H1 (cell line): ENCODE data around the gene CDH12. TPM values are rescaled to one million over a fixed set of nuclear protein-coding genes. Genes with fewer than 3 reads are reported as not detected.

ENCODE experiments used
- CTCF ChIA-PET: fragments of 300-600 bp; sonication (Branson Sonifier 250); formaldehyde crosslinking; loops from one replicate; lab custom pipeline; 2021; ENCODE audit not compliant: partially characterized antibody; lab: Charles Lee
- POLR2A ChIA-PET: fragments of 300-600 bp; sonication (Branson Sonifier 250); formaldehyde crosslinking; loops from one replicate; lab custom pipeline; 2021; ENCODE audit warnings: inconsistent platforms; ENCODE audit not compliant: partially characterized antibody; lab: Charles Lee
- DNase-seq, 2 experiments: peaks; one replicate each; pipeline versions ENCODE4 v3.0.0 to v3.0.0-alpha.2; 2010 to 2022; ENCODE audit warnings: low spot score in 2 of 2, low read depth in 1 of 2, mixed read lengths in 1 of 2
- FAIRE-seq: peaks from 2 replicates; lab custom pipeline; 2011; peaks lifted over from hg19 to GRCh38; lab: Jason Lieb, UNC
- H2AFZ ChIP-seq: 2 replicates; pipeline ENCODE4 v1.8.1; 2012; ENCODE audit warnings: low read length, inconsistent platforms
- H2AK5ac ChIP-seq: 2 replicates; pipeline ENCODE4 v1.6.1; 2013; ENCODE audit warnings: low read depth, low read length
- H2BK120ac ChIP-seq: replicated peaks from 2 replicates; pipeline ENCODE3; 2013; ENCODE audit warnings: low read depth, low read length, inconsistent platforms
- H2BK12ac ChIP-seq: 2 replicates; pipeline ENCODE4 v1.6.1; 2013; ENCODE audit warnings: low read depth, low read length
- H2BK15ac ChIP-seq: 2 replicates; pipeline ENCODE4 v1.6.1; 2013; ENCODE audit warnings: low read length
- H2BK20ac ChIP-seq: 2 replicates; pipeline ENCODE4 v1.6.1; 2013; ENCODE audit warnings: low read length
- H2BK5ac ChIP-seq: 2 replicates; pipeline ENCODE4 v1.6.1; 2013; ENCODE audit warnings: low read depth, low read length
- H3K14ac ChIP-seq: 2 replicates; pipeline ENCODE4 v1.6.1; 2013; ENCODE audit warnings: inconsistent platforms; ENCODE audit not compliant: insufficient read length
- H3K18ac ChIP-seq: 2 replicates; pipeline ENCODE4 v1.6.1; 2013; ENCODE audit warnings: low read length; ENCODE audit errors: extremely low read depth
- H3K23ac ChIP-seq: 2 replicates; pipeline ENCODE4 v1.6.1; 2013; ENCODE audit warnings: inconsistent platforms; ENCODE audit not compliant: insufficient read length
- H3K23me2 ChIP-seq: 2 replicates; pipeline ENCODE4 v1.6.1; 2013; ENCODE audit warnings: low read depth, low read length
- H3K27ac ChIP-seq: 2 replicates; pipeline ENCODE4 v1.6.1; 2011; ENCODE audit warnings: low read depth, low read length, inconsistent platforms
- H3K27me3 ChIP-seq, 4 experiments: replicated peaks in 1 of 4; 1 replicate in 1 of 4; 2 replicates in 3 of 4; pipeline versions ENCODE4 v1.6.1 to v1.8.1; 2011 to 2013; ENCODE audit warnings: low read length in 3 of 4, mild to moderate bottlenecking in 3 of 4, inconsistent platforms in 2 of 4, mixed read lengths in 2 of 4, moderate library complexity in 1 of 4; ENCODE audit not compliant: control insufficient read depth in 3 of 4, insufficient read depth in 3 of 4; ENCODE audit errors: extremely low read depth in 1 of 4
- H3K36me3 ChIP-seq, 4 experiments: 2 replicates each; pipeline versions ENCODE4 v1.6.1 to v1.8.1; 2011 to 2013; ENCODE audit warnings: mild to moderate bottlenecking in 4 of 4, low read length in 3 of 4, moderate library complexity in 2 of 4, control low read depth in 1 of 4, inconsistent platforms in 1 of 4; ENCODE audit not compliant: insufficient read depth in 4 of 4, control insufficient read depth in 2 of 4
- H3K4ac ChIP-seq: replicated peaks from 2 replicates; pipeline ENCODE3; 2013; ENCODE audit warnings: low read length, low read depth, mixed read lengths, inconsistent platforms; ENCODE audit not compliant: insufficient read length
- H3K4me1 ChIP-seq, 4 experiments: replicated peaks in 1 of 4; 1 replicate in 1 of 4; 2 replicates in 3 of 4; pipeline versions ENCODE4 v1.6.1 to v1.8.1; 2011 to 2013; ENCODE audit warnings: low read length in 3 of 4, inconsistent platforms in 2 of 4, mixed read lengths in 1 of 4; ENCODE audit not compliant: insufficient read depth in 4 of 4, control insufficient read depth in 3 of 4
- H3K4me2 ChIP-seq, 2 experiments: 2 replicates each; pipeline versions ENCODE4 v1.6.1 to v1.8.1; 2011 to 2013; ENCODE audit warnings: low read depth in 2 of 2, low read length in 2 of 2, control low read depth in 1 of 2, inconsistent platforms in 1 of 2, mild to moderate bottlenecking in 1 of 2; ENCODE audit not compliant: insufficient read depth in 1 of 2
- H3K4me3 ChIP-seq, 4 experiments: fragments of 200-600, 300-600 bp in 1 of 4; sonication (generic), shearing (Covaris generic), sonication (Bioruptor Twin) in 1 of 4; 2 replicates each; pipeline versions ENCODE4 v1.5.1 to v1.8.1; 2011 to 2016; ENCODE audit warnings: low read length in 4 of 4, low read depth in 3 of 4, control low read depth in 2 of 4, inconsistent platforms in 2 of 4, mild to moderate bottlenecking in 2 of 4, mixed read lengths in 1 of 4, moderate library complexity in 1 of 4; ENCODE audit not compliant: insufficient read depth in 2 of 4; ENCODE audit errors: extremely low read depth in 1 of 4
- H3K56ac ChIP-seq: replicated peaks from 2 replicates; pipeline ENCODE3; 2013; ENCODE audit warnings: low read depth, mild to moderate bottlenecking, mixed read lengths, low read length, inconsistent platforms; ENCODE audit not compliant: insufficient read length
- H3K79me1 ChIP-seq: 2 replicates; pipeline ENCODE4 v1.6.1; 2013; ENCODE audit warnings: low read depth, low read length, control low read depth
- H3K79me2 ChIP-seq, 2 experiments: 2 replicates each; pipeline versions ENCODE4 v1.6.1 to v1.8.1; 2012 to 2013; ENCODE audit warnings: low read length in 2 of 2, mild to moderate bottlenecking in 2 of 2, inconsistent platforms in 1 of 2; ENCODE audit not compliant: insufficient read depth in 2 of 2, control insufficient read depth in 1 of 2
- H3K9ac ChIP-seq, 4 experiments: replicated peaks in 1 of 4; 1 replicate in 1 of 4; 2 replicates in 3 of 4; pipeline versions ENCODE4 v1.6.1 to v1.8.1; 2011 to 2013; ENCODE audit warnings: low read depth in 3 of 4, low read length in 3 of 4, control low read depth in 2 of 4, mild to moderate bottlenecking in 2 of 4, moderate library complexity in 2 of 4, inconsistent platforms in 1 of 4; ENCODE audit errors: extremely low read depth in 1 of 4
- H3K9me3 ChIP-seq, 2 experiments: 2 replicates each; pipeline versions ENCODE4 v1.6.1 to v1.8.1; 2012 to 2013; ENCODE audit warnings: mild to moderate bottlenecking in 2 of 2, moderate library complexity in 2 of 2, control low read depth in 1 of 2, inconsistent platforms in 1 of 2, low read depth in 1 of 2, low read length in 1 of 2, mixed read lengths in 1 of 2; ENCODE audit not compliant: insufficient read depth in 2 of 2
- H4K20me1 ChIP-seq, 2 experiments: replicated peaks in 1 of 2; 2 replicates each; pipeline versions ENCODE3 to v1.8.1; 2011 to 2013; ENCODE audit warnings: inconsistent platforms in 2 of 2, low read length in 2 of 2, mild to moderate bottlenecking in 1 of 2; ENCODE audit not compliant: insufficient read depth in 2 of 2, control insufficient read depth in 1 of 2
- H4K5ac ChIP-seq: 2 replicates; pipeline ENCODE4 v1.6.1; 2013; ENCODE audit warnings: low read length, low read depth, mixed read lengths, inconsistent platforms; ENCODE audit not compliant: insufficient read length
- H4K8ac ChIP-seq: 2 replicates; pipeline ENCODE4 v1.8.0; 2013; ENCODE audit warnings: mild to moderate bottlenecking, moderate library complexity, low read length, inconsistent platforms; ENCODE audit not compliant: insufficient read depth; ENCODE audit errors: extremely low read depth
- H4K91ac ChIP-seq: replicated peaks from 2 replicates; pipeline ENCODE3; 2013; ENCODE audit warnings: low read length, mixed read lengths, inconsistent platforms; ENCODE audit not compliant: insufficient read length
- BACH1 ChIP-seq: IDR thresholded peaks from 2 replicates; pipeline ENCODE4 v1.6.1; 2012; ENCODE audit warnings: low read length, improper control_type of control experiment
- NANOG ChIP-seq: IDR thresholded peaks from 2 replicates; pipeline ENCODE4 v1.6.1; 2011; ENCODE audit warnings: low read length, low read depth, mild to moderate bottlenecking, inconsistent platforms; ENCODE audit not compliant: insufficient read depth, poor library complexity, severe bottlenecking
- WGBS, 2 experiments: shearing (Covaris generic) in 1 of 2; methylation state at CpG; one replicate each; pipeline versions ENCODE4 v1.1.6 to v1.1.7; 2013 to 2015; ENCODE audit warnings: low lambda C conversion rate in 2 of 2, mixed read lengths in 2 of 2, inconsistent platforms in 1 of 2, low coverage in 1 of 2, missing lambda C conversion rate in 1 of 2; ENCODE audit not compliant: insufficient replicate concordance in 2 of 2, insufficient coverage in 1 of 2, insufficient read length in 1 of 2; ENCODE audit errors: extremely low coverage in 1 of 2, missing lambda C conversion rate in 1 of 2; 5-methylcytosine and 5-hydroxymethylcytosine counted together
- polyA plus RNA-seq, 7 experiments: library from polyadenylated mRNA; depleted of rRNA in 3 of 7; stranded (reverse) in 5 of 7; unstranded in 2 of 7; fragments of >200 nt in 5 of 7; fragments of 200-250 nt in 2 of 7; gene quantifications; 1 replicate in 5 of 7; 2 replicates in 1 of 7; 4 replicates in 1 of 7; pipeline versions ENCODE4 v1.2.1 to v1.2.3, GENCODE V29; 2011 to 2013; ENCODE audit warnings: missing spikeins in 2 of 7, mixed read lengths in 2 of 7
- total RNA-seq: library from RNA; stranded (reverse); fragmentation: NEBNext Ultra II Directional; extraction: Animal tissue kit (Norgen Biotek cat#: 25700); gene quantifications from 2 replicates; pipeline ENCODE4 v1.2.1, GENCODE V29; 2021

CDH12 gene
- total and polyA plus RNA-seq, 2 of the 8 experiments (the other 6 are each of a cell fraction or from before 2014, with no cell fraction given), result 0.03 TPM; not detected in 1

- no peak overlapping the region for H2BK120ac ChIP-seq
These were observed 131.1 kb downstream of the CDH12 start for GRCh38 chr5:22722056-22722455.

More at GRCh38 chr5:22722056-22722455, 131.1 kb downstream of the CDH12 start:
- Histone ChIP-seq H3K9me3 (peaks cover 6 to 11% of the 10 kb centered on the region in 2 experiments; a peak in 2 of 4 replicates), H4K5ac (no peak overlapping the region), H3K23me2 (no peaks in the 10 kb centered on the region), H2BK5ac (no peak overlapping the region), H2BK12ac (no peak overlapping the region), H3K4ac (no peak overlapping the region), H3K4me2 (no peak overlapping the region), H3K23ac (no peak overlapping the region), H3K27ac (no peak overlapping the region), H3K56ac (no peak overlapping the region), H2BK20ac (no peak overlapping the region), H3K14ac (no peak overlapping the region), H3K4me1 (no peaks in the 10 kb centered on the region), H2AK5ac (no peak overlapping the region), H3K9ac (no peak overlapping the region), H4K8ac (no peak overlapping the region), H3K79me1 (no peaks in the 10 kb centered on the region), H4K20me1 (no peaks in the 10 kb centered on the region), H2BK15ac (no peak overlapping the region), H3K27me3 (no peaks in the 10 kb centered on the region), H4K91ac (no peak overlapping the region), H3K79me2 (no peaks in the 10 kb centered on the region), H2AFZ (no peak overlapping the region), H3K18ac (no peak overlapping the region), H3K36me3 (no peaks in the 10 kb centered on the region), H3K4me3 (no peak overlapping the region)
- ChIA-PET POLR2A (no interaction called here), CTCF (interaction anchor here (1.7 kb wide), 1 partner anchor 13 kb away, joined by 4 read pairs; no protein-coding TSS in a partner anchor)
- FAIRE-seq (no peak), DNase-seq (no peak)
- TF ChIP-seq NANOG (no peak), BACH1 (no peak)
- 80% methylated on average over 1 of the region's 1 CpG; no CpG with 5 or more reads in 1 of the 2 experiments for WGBS, 2 experiments
